Pancreas (tissue), 10 donors: ENCODE results near the gene WNT6. TPM values are rescaled to one million over a fixed set of nuclear protein-coding genes. Genes with fewer than 3 reads are reported as not detected.

Experiments used
- ATAC-seq, 4 donors: fragments of 200-7000 bp; cut with Tn5 transposase; one replicate each; pipeline versions ENCODE4 v1.8.0 to v1.9.1; 2020; ENCODE audit warnings: mild to moderate bottlenecking in 4 of 4, moderate library complexity in 4 of 4
- DNase-seq, 6 donors: peaks; one replicate each; pipeline ENCODE4 v3.0.0-alpha.2; 2020
- FAIRE-seq: peaks from 2 replicates; lab custom pipeline; 2012; peaks lifted over from hg19 to GRCh38; lab: Jason Lieb, UNC
- H3K27ac ChIP-seq, 4 donors: fragments of 200-600 bp; sonication (generic); 1 replicate in 3 of 4; 2 replicates in 1 of 4; pipeline versions ENCODE4 v1.5.0 to v1.8.0; 2020
- H3K27me3 ChIP-seq, 4 donors: fragments of 200-600 bp; one replicate each; pipeline ENCODE4 v1.8.0; 2021
- H3K36me3 ChIP-seq, 3 donors: fragments of 200-600 bp; sonication (generic) in 1 of 3; one replicate each; pipeline versions ENCODE4 v1.5.0 to v1.8.0; 2020 to 2021
- H3K4me1 ChIP-seq, 3 donors: fragments of 200-600 bp; one replicate each; pipeline ENCODE4 v1.8.0; 2021
- H3K4me3 ChIP-seq, 4 donors: fragments of 200-600 bp; sonication (generic) in 2 of 4; one replicate each; pipeline versions ENCODE4 v1.5.0 to v1.8.0; 2020 to 2021
- H3K9me3 ChIP-seq, 4 donors: fragments of 200-600 bp; one replicate each; pipeline ENCODE4 v1.8.0; 2021
- WGBS, 2 donors: extraction: QIAGEN DNeasy Blood & Tissue Kit; methylation state at CpG; one replicate each; pipeline ENCODE4 v1.1.7; 2013; 5-methylcytosine and 5-hydroxymethylcytosine counted together
- intact Hi-C, 3 donors: fragments of 100-400 bp; cut with DNase I; formaldehyde crosslinking; loops; one replicate each; pipeline versions ENCODE4 v1.11.1 to v1.14.2; 2022
- polyA plus RNA-seq, 2 donors: library from polyadenylated mRNA; stranded (reverse); fragments of 200-250 nt; gene quantifications; one replicate each; pipeline ENCODE4 v1.2.3, GENCODE V29; 2013
- total RNA-seq, 6 donors: library from RNA; stranded (reverse); fragmentation: NEBNext Ultra II Directional in 4 of 6; extraction: Animal tissue kit (Norgen Biotek cat#: 25700) in 4 of 6; gene quantifications; one replicate each; pipeline versions ENCODE4 v1.2.1 to v1.2.4, GENCODE V29; 2021 to 2023
- TF ChIP-seq, protein P1 (sequence below), 4 donors: fragments of 200-600 bp; sonication (generic) in 3 of 4; IDR thresholded peaks; one replicate each; pipeline versions ENCODE4 v1.5.0 to v1.8.0; 2021; ENCODE audit warnings: antibody characterized with exemption in 4 of 4
- donor health status: healthy with polysubstance abuse.
- donor health status: DM: no; HTN: no; CAD: no; lungs with moderate emphysema.
- donor health status: DM: no; HTN: no; CAD: no.
- donor health status: control.
- donor health status: control.
- donor health status: Bipolar disorder and iron deficiency.
- donor health status: DM: yes; HTN: yes; CAD: no.
- donor health status: DM: no; HTN: no; CAD: no.
- donor health status: DM: no; HTN: no; CAD: no.
- donor health status: DM: yes; HTN: yes; CAD: no.

Gene WNT6
- total and polyA plus RNA-seq, 8 donors, result 0.09 to 1.2 (median 0.32) TPM; not detected in 1

DNA sequence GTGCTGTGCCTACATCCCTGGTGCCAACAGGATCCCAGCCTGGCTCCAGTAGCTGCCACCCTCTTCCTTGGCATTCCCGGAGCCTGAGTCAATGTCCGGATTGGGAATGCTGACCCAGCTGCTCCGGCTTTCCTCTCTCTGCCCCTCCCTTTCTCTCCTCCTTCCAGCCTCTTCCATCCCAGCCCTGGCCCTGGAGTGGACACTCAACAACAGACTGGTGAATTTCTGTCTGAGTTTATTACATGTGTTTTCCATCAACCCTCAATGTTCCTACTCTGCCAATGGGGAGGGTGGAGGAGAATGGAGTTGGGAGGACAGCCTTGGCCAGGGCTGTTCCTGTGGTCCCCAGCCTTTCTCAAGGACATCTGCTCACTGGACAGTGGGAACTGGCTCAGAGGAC is 27.1 kb upstream of the WNT6 start:
- H3K27ac ChIP-seq, result no peak overlapping the region
- WGBS, 2 donors, result 59 to 85% methylated on average over 3 of the region's 3 CpGs
- H3K27me3 ChIP-seq, result no peaks in the 10 kb centered on the region
- H3K4me1 ChIP-seq, result no peaks in the 10 kb centered on the region
- ATAC-seq (no peak), FAIRE-seq (no peak), DNase-seq (no peak)
- intact Hi-C loops, result no loop called here
- no peaks in the 10 kb centered on the region for H3K9me3 ChIP-seq
- TF ChIP-seq, protein P1, sequence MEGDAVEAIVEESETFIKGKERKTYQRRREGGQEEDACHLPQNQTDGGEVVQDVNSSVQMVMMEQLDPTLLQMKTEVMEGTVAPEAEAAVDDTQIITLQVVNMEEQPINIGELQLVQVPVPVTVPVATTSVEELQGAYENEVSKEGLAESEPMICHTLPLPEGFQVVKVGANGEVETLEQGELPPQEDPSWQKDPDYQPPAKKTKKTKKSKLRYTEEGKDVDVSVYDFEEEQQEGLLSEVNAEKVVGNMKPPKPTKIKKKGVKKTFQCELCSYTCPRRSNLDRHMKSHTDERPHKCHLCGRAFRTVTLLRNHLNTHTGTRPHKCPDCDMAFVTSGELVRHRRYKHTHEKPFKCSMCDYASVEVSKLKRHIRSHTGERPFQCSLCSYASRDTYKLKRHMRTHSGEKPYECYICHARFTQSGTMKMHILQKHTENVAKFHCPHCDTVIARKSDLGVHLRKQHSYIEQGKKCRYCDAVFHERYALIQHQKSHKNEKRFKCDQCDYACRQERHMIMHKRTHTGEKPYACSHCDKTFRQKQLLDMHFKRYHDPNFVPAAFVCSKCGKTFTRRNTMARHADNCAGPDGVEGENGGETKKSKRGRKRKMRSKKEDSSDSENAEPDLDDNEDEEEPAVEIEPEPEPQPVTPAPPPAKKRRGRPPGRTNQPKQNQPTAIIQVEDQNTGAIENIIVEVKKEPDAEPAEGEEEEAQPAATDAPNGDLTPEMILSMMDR (IDR thresholded peaks at IDR 0.05), result no peak
- no peak overlapping the region for H3K4me3 ChIP-seq
- no peaks in the 10 kb centered on the region for H3K36me3 ChIP-seq

DNA sequence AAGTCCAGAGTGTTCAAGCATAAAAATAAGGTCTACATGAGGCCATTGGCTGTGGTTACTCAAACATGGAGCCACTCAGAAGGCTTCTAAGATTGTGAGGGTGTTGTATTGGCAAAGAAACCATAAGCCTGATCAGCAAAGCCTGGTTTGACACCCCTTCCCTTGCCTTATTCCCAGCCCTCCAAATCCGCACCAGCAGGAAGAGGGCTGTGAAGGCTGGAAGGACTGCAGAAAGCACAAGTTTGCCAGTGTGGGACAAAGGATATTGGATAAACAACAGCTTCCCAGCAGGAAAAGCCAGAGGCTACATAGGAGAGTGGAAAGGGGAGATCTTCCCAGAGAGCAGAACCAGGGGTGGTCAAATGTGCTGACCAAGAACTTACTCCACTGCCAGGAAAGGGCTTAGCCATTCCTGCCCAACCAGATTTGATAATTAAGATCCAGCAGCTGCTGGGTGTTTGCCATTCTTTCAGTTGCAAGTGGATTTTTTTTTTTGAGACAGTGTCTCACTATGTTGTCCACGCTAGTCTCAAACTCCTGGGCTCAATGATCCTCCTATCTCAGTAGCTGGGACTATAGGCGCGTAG is 26.5 kb upstream of the WNT6 start:
- no peaks in the 10 kb centered on the region for H3K9me3 ChIP-seq
- no peak overlapping the region for H3K27ac ChIP-seq
- DNase-seq, result no peak
- TF ChIP-seq, protein P1 (IDR thresholded peaks at IDR 0.05), result no peak
- no peak for FAIRE-seq
- H3K36me3 ChIP-seq, result no peaks in the 10 kb centered on the region
- no peaks in the 10 kb centered on the region for H3K27me3 ChIP-seq
- intact Hi-C loops, result no loop called here
- no peak overlapping the region for H3K4me3 ChIP-seq
- WGBS, 2 donors, result 62 to 67% methylated on average over 4 of the region's 4 CpGs
- H3K4me1 ChIP-seq, result no peaks in the 10 kb centered on the region
- no peak for ATAC-seq

DNA sequence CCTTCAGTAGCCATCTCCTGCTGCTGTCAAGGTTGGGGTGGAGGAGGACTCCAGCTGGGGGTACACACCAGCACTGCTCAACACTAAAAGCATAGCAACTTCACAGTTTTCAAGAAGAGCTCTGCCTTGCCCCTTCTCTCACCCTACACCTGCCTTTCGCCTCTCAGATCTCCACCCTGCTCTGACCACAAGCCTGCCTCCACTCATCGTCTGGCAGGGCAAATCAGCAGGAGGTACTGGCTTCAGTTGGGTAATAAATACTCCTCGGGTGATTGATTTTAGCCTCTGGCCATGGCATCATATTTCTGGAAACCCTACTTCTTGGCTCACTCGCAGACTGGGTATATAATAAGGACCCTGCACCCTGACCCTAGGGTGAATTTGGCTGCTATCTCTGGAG is 24.9 kb upstream of the WNT6 start:
- intact Hi-C loops, result no loop called here
- no peak for DNase-seq
- no peak for ATAC-seq
- no peaks in the 10 kb centered on the region for H3K36me3 ChIP-seq
- no peaks in the 10 kb centered on the region for H3K9me3 ChIP-seq
- TF ChIP-seq, protein P1 (IDR thresholded peaks at IDR 0.05), result no peak
- no peak overlapping the region for H3K27ac ChIP-seq
- H3K4me3 ChIP-seq, result no peak overlapping the region
- 42 to 51% methylated on average over 4 of the region's 4 CpGs for WGBS, 2 donors
- H3K4me1 ChIP-seq, result no peaks in the 10 kb centered on the region
- FAIRE-seq, result no peak
- H3K27me3 ChIP-seq, result no peaks in the 10 kb centered on the region

DNA sequence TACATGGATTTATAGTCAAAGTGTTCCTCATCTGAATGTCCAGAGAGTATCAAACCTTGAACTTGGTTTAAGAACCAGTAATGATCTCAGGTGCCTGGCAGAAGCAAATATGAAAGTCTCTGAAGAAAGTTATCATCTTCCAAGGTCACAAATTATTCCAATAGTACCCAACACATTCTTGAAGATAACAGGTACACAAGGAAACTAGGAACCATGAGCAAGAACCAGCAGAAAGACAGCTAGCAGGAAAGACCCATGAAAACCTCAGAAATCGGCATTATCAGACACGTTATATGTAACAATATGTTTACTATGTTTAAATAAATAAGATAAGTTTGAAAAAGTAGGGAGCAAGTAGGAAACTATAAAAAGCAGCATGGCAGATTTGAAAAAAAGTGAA is 22.1 kb upstream of the WNT6 start:
- ATAC-seq, result no peak
- H3K36me3 ChIP-seq, result no peaks in the 10 kb centered on the region
- H3K4me1 ChIP-seq, result no peaks in the 10 kb centered on the region
- TF ChIP-seq, protein P1 (IDR thresholded peaks at IDR 0.05), result no peak
- no peaks in the 10 kb centered on the region for H3K27me3 ChIP-seq
- FAIRE-seq, result no peak
- no peak overlapping the region for H3K27ac ChIP-seq
- H3K9me3 ChIP-seq, result no peaks in the 10 kb centered on the region
- no peak for DNase-seq
- 26 to 28% methylated on average over 2 of the region's 2 CpGs for WGBS, 2 donors
- intact Hi-C loops, result no loop called here
- H3K4me3 ChIP-seq, result no peak overlapping the region

DNA sequence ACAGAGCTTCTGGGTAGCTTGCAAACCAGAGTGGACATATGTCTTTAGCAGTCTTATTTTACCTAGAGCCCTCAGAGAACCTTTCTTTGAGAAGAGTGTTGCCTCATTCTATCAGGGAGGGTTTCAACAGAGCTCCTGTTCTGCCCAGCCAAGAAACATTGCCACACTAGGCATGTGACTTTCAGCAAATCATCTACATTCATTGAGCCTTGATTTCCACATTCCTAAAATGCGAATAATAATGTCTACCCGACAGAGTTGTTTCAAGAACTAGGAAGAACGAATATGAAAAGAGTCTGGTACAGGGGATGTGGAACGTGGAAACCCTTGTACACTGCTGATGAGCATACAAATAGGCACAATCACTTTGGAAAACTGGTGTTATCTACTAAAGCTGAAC is 20.2 kb upstream of the WNT6 start:
- intact Hi-C loops, result no loop called here
- no peak overlapping the region for H3K27ac ChIP-seq

More for the DNA sequence above, 20.2 kb upstream of the WNT6 start:
- Histone ChIP-seq H3K36me3 (no peaks in the 10 kb centered on the region), H3K4me3 (no peak overlapping the region), H3K27me3 (no peaks in the 10 kb centered on the region), H3K4me1 (no peaks in the 10 kb centered on the region), H3K9me3 (no peaks in the 10 kb centered on the region)
- 52 to 64% methylated on average over 4 of the region's 4 CpGs for WGBS, 2 donors
- FAIRE-seq (no peak), ATAC-seq (peak in 1 of 4 donors; percentile 49), DNase-seq (no peak)
- TF ChIP-seq, protein P1 (IDR thresholded peaks at IDR 0.05), result no peak
